GM12892 (cell line): Measurements from ENCODE around the gene TSR1.

ENCODE experiments used
- POLR2A ChIP-seq: IDR thresholded peaks from 2 replicates; pipeline ENCODE4 v1.6.1; 2011; ENCODE audit warnings: low read depth, low read length, control low read depth
- POLR2AphosphoS5 ChIP-seq: IDR thresholded peaks from 2 replicates; pipeline ENCODE4 v1.6.1; 2011; ENCODE audit warnings: low read depth, low read length, control low read depth
- TAF1 ChIP-seq: IDR thresholded peaks from 2 replicates; pipeline ENCODE4 v1.6.1; 2011; ENCODE audit warnings: low read depth, mild to moderate bottlenecking, control low read depth, low read length, borderline replicate concordance

GRCh38 chr17:2347805-2348685 is 11.8 kb upstream of the TSR1 start:
- no peak for TF ChIP-seq TAF1
- no peak for TF ChIP-seq POLR2A
- no peak for TF ChIP-seq POLR2AphosphoS5
